ENCODE data around the gene VASH1.

VASH1 gene

DNA sequence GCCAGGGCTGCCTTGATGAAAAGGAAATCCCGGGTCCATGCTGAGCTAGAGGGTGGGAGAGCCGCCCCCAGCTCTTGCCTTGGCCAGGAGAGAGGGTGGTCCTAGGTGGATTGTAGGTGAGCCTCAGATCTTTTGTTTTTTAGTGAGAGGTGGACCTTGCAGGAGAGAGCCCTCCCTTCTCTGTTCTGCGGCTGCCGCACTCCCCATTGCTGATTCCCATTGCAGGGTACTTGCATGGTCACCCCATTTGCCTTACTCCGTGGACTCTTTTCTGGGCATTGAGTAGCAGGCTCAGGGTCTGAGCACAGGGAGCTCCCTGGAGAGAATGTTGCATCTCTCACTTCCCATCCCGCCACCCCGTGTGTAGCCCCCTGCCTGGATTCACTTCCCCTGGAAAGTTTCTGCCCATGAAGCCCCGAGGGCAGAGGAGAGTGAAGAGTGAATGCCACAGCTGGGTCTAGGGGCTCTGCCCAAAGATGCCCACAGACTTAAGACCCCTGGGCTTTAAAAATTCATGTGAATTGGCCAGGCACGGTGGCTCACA lies 10.2 kb downstream of the VASH1 start:
- no peak for DNase-seq (ENCODE audit: low spot score)

DNA sequence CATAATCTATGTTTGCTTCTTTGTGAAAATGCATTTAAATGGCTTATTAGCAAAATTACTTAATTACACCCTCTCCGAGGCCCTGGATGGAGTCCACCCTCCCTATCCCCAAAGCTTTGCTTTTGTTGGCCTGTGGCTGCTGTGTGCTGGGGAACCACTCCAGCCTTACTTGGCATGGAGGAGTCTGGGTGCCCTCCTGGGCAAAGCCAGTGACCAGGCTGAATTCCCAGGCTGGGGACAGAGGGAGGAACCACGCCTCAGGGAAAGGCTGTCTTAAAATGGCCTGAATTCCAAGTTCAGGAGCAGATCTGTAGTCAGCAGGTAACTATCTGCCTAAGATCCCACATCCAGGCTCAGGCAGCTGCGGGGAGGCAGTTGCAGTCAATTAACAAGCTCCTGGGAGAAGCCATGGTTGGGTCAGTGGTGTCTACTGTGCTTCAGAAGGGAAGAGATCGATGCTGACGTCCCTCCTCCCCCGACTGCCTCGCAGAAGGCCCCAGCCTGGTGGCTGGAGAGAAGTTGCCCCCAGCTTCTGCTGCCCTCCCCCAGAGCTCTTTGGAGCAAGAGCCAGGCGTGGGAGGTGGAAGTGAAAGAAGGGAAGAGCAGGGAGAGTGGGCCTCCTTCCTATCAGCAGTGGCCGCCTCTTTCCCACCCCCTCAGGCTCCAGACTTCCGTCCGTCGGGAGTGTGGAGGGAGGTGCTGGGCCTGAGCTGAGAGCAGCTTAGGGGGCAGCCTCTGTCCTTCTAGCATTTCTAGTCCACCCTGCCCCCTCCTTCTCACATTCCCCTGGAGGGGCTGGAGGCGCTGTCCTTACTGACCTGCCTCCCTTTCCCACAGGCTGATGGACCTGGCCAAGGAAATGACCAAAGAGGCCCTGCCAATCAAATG lies 11.3 kb downstream of the VASH1 start:
- DNase-seq (ENCODE audit: low spot score): no peak

DNA sequence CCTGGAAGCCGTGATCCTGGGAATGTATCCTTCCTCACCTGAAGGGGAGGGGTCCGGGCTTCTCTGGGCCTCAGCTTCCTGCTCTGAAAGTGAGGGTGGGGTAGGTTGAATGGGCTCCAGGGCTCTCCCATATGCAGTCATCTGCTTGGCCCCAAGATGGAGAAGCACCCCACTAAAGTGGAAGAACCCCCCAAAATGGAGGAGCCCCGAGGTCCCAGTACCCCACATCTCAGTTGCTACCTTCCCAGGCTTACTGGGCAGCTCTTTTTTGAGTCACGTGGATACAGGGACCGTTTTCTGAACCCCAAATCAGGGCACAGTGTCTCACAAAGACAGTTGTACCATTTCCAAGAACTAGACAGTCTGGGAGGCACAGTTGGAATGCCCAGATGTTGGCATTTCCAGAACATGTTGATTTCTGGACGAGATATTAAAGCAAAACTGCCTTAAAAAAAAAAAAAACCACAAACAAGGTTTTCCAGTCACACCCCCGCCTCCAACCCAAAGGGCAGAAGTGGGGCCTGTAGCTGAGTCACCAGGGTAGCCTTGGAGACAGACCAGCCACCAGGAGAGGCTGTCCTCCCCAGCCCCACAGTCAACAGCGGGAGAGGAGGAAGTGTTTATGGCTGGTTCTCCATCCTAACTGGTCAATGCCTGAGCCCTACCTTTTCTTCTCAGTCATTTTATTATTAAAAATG lies 12.1 kb downstream of the VASH1 start:
- DNase-seq (ENCODE audit: low spot score): no peak

DNA sequence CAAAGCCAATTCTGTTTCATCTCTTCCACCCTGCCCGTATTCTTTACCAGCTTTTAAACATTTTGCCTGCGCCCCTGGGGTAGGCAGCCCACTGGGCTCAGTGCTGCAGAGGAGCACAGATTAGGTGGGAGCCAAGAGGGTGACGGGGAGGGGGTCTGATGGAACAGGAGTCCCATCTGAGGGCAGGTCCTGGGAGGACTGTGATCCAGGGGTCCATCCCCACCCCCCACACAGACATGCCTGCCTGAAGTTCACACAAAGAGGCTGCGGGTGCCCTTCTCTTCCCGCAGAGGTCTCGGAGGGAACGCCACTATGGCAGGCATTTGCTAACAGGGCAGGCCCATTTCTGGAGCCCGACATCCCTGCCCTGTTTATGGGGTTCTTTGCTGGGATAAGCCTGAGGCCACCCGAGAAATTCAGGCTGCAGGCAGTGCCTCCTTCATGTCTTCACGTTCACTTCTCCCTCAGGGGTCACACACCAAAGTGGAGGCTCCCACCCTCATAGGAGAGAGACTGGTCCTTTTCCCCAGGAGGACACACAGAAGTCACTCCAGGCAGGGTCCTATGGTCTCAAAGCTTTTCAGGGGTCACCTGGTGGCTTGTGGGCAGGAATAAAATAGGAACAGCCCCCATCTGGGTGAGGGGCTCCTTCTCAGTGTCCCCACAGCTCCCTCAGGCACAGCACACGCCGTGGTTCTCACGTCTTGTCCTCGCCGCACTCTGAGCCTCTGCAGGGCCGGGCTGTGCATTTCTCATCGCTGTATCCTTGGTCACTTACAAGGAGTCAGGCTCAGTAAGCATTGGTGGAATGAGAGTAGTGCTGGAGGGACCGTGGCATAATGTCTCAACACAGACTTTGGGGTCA lies 12.9 kb downstream of the VASH1 start:
- no peak for DNase-seq (ENCODE audit: low spot score)

DNA sequence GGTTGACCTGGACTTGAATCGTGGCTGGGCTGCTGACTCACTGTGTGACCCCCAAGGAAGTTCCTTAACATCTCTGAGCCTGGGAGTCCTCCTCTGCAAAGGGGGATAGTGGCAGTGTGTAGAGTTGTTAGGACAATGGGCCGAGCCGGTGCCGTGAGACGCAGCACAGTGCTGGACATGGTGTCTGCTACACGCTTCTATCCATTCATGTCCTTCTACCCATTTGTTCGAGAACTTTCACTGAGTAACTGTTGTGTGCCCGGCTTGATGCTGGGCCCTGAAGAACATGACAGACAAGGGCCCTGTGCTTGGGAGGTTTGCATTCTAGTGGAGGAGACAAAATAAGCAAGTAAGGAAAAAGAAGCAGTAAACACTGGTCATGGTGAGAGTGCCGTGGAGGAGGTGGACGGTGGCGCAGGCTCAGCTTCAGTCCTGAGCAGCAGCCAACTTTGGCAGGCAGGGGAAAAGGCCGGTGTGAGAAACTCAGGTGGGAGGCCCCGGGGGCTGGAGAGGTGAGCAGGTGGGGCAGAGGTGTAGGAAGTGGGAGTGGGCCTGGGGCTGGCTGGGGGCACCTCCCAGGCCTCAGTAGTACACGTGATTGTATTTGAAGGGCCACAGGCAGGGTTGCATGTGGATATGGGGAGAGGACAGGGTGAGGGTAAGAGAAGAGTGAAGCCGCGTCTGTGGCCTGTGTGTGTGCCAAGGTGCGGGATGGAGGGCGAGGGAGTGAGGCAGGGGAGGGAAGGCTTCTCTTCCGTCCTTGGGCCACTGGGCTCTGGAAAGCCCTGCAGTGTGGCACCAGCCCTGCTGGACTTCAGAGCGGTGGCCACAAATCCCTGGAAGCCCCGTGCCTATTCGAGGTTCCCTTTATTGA lies 13.8 kb downstream of the VASH1 start:
- no peak for DNase-seq (ENCODE audit: low spot score)

DNA sequence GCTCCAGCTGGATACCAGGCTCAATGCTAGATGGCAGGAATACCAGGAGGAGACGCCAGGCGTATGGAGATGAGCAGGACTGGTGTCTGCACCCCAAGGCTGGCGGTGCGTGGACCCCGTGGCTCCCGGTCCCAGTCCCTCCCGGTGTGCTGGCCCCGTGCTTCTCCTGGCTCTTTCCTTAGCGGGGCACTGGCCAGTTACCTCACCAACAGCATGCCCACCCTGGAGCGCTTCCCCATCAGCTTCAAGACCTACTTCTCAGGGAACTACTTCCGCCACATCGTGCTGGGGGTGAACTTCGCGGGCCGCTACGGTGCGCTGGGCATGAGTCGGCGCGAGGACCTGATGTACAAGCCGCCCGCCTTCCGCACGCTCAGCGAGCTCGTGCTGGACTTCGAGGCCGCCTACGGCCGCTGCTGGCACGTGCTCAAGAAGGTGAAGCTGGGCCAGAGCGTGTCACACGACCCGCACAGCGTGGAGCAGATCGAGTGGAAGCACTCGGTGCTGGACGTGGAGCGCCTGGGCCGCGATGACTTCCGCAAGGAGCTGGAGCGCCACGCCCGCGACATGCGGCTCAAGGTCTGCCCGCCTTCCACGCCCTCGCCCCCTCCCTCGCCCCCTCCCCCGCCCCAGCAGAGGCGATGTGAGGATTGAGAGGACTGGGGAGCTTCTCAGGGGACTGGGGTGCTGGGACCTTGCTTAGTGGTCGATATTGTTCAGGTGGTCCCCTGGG lies 14.6 kb downstream of the VASH1 start:
- no peak for DNase-seq (ENCODE audit: low spot score)

DNA sequence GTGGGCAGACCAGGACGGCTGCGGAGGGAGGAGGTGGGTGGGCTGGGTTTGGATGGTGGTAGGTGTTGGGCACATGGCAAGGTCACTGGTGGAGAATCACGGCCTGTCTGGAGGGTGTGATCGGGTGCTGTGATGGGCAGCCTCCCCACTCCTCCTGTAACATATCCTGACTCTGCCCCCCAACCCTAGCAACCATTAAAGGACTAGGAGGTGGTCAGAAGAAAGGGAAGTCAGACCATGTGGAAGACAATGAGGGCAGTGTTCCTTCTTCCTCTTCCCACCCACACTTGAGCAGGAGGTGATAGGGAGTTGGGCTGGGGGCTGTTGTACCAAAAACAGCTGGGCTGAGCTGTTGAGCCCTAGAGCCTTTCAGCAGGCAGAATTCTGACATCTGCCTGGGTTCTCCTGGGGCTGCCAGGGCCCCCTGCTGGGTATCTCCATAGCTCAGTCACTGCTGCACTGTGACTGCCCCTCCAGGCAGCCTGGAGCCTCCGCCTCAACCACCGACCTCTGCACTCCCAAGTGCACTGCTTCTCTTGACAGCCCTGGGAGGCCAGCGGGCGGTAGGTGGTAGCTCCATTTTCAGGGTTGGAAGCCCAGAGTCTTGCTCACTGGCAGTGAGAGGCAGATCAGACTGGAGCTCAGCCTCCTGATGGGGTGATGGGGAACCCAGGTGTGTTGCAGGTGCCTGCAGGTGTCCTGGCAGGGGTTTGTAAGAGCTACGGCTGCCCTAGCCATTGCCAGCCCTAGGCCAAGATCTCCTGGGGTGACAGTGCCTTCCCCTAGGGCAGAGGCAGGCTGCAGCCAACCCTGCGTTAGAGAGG lies 15.4 kb downstream of the VASH1 start:
- no peak for DNase-seq (ENCODE audit: low spot score)

DNA sequence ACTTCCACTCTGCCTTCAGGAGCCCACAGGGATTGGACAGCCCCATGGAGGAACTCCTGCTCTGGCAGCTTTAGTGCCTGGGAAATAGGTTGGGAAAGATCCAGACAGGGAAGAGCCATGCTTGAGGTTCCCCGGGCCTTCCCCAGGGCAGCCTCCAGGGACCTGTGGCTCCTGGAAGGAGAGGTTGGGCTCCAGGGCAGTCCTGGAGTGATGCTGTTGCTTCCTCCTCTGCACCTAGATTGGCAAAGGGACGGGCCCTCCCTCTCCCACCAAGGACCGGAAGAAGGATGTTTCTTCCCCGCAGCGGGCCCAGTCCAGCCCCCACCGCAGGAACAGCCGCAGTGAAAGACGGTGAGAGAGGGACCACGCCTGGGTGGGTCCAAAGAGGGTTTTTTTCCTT lies 16.5 kb downstream of the VASH1 start:
- DNase-seq (ENCODE audit: low spot score): no peak

DNA sequence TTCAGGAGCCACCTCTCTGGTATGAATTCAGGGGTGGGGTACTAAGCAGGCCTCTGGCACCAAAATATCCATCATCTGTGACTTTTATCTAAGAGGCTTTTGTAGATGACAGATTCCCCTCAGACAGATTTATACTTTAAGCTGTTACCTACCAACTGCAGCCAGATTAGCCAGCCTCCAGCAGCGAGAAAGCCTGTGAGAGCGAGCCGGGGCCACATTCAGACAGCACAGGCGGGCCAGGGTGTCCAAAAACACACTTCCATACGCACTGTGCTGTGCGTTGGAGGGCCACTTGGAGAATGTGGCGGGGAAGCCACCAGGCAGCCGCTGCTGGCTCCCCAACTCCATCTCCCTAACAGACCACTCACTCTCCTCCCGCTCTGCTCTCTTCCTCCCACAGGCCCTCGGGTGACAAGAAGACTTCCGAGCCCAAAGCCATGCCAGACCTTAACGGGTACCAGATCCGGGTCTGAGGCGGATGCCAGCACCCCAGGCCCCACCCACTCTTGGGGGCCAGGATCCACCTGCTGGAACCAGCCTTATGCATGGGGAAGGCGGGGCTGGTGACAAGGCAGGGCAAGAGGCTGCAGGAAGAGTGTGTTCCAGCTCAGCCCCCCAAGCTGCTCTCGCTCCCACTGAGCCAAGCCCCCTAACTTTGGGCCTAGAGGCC lies 17.4 kb downstream of the VASH1 start:
- no peak for DNase-seq (ENCODE audit: low spot score)

DNA sequence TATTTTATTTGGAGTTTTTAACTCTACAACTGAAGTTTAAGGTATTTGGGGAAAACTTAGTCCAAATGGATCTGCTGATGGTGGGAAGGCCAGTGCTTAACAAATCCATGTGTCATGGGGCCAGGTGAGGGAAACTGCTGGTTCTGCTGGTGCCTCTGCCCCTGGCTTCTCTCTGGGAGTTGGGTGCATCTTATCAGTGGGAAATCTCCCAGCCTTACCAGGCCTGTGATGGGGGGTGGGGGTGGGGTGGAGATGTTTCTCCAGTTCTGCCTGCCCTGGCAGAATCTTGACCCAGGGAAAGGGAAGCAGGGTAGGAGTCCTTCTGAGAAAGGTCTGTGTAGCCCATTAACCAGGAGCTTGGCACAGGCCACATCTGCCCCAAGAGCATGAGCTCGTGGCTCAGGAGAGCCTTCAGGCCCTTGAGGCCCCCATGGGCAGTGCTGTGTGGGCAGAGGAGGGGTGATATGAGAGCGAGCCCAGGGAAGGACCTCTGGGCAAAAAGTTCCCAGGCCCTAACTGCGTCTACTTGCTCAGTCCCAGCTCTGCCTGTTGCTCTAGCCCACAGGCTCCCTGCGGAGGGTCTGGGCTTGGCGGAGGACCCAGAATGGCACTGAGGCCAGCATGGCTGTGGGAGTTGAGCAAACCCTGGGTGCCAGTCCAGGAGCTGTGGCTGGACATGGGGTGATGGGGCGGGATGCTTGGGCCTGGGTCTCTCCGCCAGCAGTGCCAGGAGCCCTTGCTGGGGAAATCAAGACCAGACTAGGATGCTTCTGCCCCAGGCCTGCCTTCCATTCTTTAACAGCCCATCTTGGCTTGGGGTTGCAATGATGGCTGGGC lies 18.2 kb downstream of the VASH1 start:
- no peak for DNase-seq (ENCODE audit: low spot score)

DNA sequence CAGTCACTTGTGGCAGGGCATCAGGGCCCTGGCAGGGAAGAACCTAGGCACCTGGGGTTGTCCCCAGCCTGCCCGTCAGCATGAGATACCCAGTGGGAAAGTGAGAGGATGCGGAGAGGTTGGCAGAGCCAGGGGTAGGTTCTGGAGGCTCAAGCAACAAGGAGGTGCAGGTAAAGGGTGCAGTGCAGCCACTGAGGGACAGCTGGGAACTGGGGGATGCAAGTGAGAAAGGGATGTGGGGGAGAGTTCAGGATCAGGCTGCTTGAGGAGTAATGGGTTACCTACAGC lies 18.7 kb downstream of the VASH1 start:
- DNase-seq (ENCODE audit: low spot score): no peak

DNA sequence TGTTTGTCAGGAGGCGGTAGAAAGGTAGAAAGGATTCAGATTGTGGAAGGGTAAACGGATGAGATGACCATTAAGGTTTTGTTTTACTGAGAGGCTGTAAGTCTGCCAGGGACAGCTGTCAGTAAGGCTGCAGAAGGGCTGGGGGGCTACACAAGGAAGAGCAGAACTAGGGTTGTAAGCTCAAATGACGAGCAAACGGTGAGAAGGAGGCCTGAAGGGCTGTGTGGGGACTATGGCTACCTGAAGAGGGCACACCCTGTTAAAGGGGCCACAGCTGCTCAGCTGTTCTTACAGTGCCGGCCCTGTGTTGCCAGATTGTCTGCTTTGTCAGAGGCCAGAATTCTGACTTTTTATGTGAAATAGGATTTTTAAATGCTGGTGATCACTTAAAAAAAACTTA lies 19.1 kb downstream of the VASH1 start:
- no peak for DNase-seq (ENCODE audit: low spot score)

DNA sequence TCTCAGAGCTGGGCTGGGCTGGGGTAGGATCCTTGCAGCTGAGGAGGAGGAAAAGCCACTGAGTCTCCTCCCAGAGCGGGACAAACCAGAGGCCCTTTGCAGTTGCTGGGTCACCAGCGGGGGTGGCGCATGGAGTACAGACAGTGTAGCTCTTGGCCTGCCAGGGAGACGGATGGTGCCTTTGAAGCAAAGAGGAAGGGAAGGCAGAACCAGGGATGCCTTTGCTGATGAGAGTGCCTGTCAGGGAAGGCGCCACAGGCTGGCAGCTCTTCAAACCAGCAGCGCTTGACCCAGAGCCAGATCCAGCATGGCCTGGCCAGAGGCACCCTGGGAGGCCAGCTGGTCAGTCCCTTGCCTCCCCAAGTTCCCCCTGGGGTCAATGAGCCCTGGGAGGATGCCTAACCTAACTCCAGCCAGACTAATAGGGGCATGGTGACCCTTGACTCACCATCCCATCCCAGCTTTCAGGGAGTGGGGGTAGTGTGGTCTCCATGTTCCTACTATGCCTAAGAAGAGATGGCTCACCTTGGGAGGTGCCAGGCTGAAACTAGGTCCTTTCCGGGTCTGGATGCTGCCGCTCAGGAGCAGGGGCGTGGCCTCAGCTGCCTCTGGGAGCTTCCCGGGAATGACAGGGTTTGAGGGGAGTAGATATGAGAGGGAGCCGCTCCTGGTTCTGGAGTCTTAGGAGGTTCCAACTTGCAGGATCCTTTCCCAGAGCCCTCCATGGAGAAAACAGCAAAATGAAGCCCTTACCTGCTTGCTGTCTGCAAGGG lies 19.8 kb downstream of the VASH1 start:
- no peak for DNase-seq (ENCODE audit: low spot score)

DNA sequence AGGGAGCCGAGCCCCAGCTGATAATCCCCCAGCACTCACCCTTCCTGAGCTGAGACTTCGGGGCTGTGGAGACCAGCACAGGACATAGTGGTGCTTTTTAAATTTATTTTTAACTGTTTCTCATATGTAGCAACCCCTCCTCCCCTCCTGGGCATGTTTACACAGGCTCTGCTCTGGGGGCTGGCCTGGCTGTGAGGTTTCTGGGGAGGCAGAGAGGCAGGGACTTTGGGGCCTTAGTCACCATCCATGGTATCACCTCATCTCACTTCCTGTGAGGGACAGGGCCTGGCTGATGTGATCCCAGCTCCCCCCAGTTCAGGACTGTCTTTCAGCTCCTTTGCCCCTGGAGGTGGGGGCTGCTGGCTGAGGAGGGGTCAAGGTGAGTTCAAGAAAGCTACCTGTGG lies 20.4 kb downstream of the VASH1 start:
- no peak for DNase-seq (ENCODE audit: low spot score)

DNA sequence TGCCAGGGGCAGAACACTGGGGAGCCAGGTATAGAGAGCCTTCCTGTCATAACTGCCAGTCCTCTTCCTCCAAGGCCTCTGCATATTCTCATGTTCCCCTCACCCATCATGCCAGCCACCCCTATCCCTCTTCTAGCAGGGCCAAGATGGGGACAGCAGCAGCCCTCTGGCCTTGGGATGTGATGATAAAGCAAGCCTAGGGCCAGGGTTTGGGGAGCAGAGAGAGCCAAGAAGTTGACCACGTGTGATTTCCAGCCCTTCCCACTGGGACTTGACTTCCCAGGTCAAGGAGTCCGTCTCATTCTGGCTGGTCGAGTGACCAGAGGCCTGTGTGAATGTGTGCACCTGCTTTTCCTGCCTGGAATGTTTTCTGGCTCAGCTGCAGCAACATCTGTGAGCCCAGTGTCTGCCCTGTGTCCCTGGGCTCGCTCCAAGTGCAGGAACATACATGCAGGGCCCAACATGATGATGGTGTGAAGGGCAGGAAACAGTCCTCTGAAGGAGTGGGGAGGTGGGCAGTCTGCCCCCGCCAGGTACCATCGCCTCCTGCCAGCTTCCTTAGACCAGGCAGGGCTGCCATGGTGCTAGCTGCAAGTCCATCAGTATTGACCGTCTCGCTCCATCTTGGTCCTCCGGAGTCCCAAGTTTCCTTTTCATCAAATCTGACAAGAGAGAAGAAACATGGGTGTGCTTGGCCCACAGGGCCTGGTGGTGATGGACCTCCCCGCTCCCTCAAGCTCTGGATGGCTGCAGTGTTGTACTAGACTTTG lies 21.0 kb downstream of the VASH1 start:
- DNase-seq (ENCODE audit: low spot score): no peak

DNA sequence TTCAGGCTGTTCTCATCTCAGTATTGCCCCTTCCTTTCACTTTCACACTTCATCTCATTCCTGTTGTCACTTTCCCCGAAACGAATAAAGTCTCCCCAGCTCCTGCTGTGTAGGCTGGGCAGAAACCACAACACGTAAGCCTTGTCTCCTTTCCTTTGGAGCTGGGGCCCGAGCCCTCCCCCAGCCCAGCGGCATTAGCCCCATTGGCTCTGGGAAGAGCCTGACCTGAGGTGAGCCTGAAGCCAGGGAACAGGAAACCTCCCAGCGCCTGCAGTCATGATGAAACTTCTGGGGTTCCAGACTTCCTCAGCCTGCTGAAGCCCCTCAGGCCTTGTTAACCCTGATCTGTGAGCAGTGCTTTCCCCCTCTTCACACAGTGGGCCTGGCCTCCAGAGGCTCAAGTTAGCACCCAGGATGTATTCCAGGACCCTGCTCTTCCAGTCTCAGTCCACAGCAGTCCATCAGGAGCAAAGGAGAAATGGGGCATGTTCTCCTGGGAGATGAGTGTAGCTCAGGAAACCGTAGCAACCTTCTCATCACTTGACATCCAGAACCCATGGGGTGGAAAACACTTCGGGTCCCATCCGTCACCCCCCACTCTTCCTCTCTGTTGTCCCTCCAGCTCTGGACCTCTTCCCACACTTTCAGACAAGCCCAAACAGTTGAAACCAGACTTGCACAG lies 21.8 kb downstream of the VASH1 start:
- no peak for DNase-seq (ENCODE audit: low spot score)

Data from SK-N-DZ (cell line).